ENCODE measurements around the gene PGGHG.

GRCh38 chr11:276219-276618 lies 12.7 kb upstream of the PGGHG start:
- TF ChIP-seq REST (IDR thresholded peaks at IDR 0.05; ENCODE audit: borderline replicate concordance) (no peak), EP300 (conservative IDR thresholded peaks at IDR 0.05; ENCODE audit: poor library complexity, severe bottlenecking) (no peak), CTCF (IDR thresholded peaks at IDR 0.05; ENCODE audit: poor library complexity, severe bottlenecking) (no peak), RAD21 (conservative IDR thresholded peaks at IDR 0.05) (no peak), EZH2 (IDR thresholded peaks at IDR 0.05; ENCODE audit: borderline replicate concordance, insufficient read depth, low read length, poor library complexity, severe bottlenecking) (no peak)

Data from neural cell (in vitro differentiated cells).